Measurements from ENCODE around the gene ECI2.
"Not testable (repeated sequence)": the region's sequence is repeated elsewhere in the genome, so short reads cannot be mapped to it uniquely, and the experiment has no call there.

Gene ECI2

GRCh38 chr6:4102687-4103244 lies 32.6 kb downstream of the ECI2 start:
- no peak for DNase-seq (ENCODE audit: low spot score)

GRCh38 chr6:4101298-4101697 lies 34.1 kb downstream of the ECI2 start:
- no peak for DNase-seq (ENCODE audit: low spot score)

GRCh38 chr6:4100655-4101054 lies 34.7 kb downstream of the ECI2 start:
- no peak for DNase-seq (ENCODE audit: low spot score)

GRCh38 chr6:4093288-4093687 lies 42.1 kb downstream of the ECI2 start:
- DNase-seq (ENCODE audit: low spot score): no peak

GRCh38 chr6:4091941-4092340 lies 43.4 kb downstream of the ECI2 start:
- DNase-seq (ENCODE audit: low spot score): no peak

GRCh38 chr6:4090043-4090442 lies 45.3 kb downstream of the ECI2 start:
- not testable (repeated sequence) for DNase-seq (ENCODE audit: low spot score)

GRCh38 chr6:4088704-4089103 lies 46.7 kb downstream of the ECI2 start:
- DNase-seq (ENCODE audit: low spot score): no peak

GRCh38 chr6:4085332-4085700 lies 50.1 kb downstream of the ECI2 start:
- no peak for DNase-seq (ENCODE audit: low spot score)

- no peak for DNase-seq (ENCODE audit: low spot score)
Measured at GRCh38 chr6:4084444-4085331, 50.7 kb downstream of the ECI2 start.

- DNase-seq (ENCODE audit: low spot score): no peak
Measured at GRCh38 chr6:4078691-4079471, 56.5 kb downstream of the ECI2 start, which contains the start of gene FAM217A. TSS of gene FAM217A (minus strand) at chr6:4079137. CDS start at chr6:4077414, 1,723 bp downstream.

- no peak for DNase-seq (ENCODE audit: low spot score)
Measured at GRCh38 chr6:4074478-4075235, 60.7 kb downstream of the ECI2 start.

- no peak for DNase-seq (ENCODE audit: low spot score)
Measured at GRCh38 chr6:4071330-4071729, 64.0 kb downstream of the ECI2 start.

- DNase-seq (ENCODE audit: low spot score): no peak
Measured at GRCh38 chr6:4069199-4069598, 66.2 kb downstream of the ECI2 start.

GRCh38 chr6:4067673-4068072 lies 67.7 kb downstream of the ECI2 start:
- DNase-seq (ENCODE audit: low spot score): no peak

GRCh38 chr6:4066029-4066755 lies 69.2 kb downstream of the ECI2 start:
- no peak for DNase-seq (ENCODE audit: low spot score)

Measured in CD4-positive, alpha-beta T cell treated with Interleukin-2 at 100 ng/mL for 4 hours (primary cell).